Measurements from ENCODE around the gene KCTD16.

The KCTD16 gene

DNA sequence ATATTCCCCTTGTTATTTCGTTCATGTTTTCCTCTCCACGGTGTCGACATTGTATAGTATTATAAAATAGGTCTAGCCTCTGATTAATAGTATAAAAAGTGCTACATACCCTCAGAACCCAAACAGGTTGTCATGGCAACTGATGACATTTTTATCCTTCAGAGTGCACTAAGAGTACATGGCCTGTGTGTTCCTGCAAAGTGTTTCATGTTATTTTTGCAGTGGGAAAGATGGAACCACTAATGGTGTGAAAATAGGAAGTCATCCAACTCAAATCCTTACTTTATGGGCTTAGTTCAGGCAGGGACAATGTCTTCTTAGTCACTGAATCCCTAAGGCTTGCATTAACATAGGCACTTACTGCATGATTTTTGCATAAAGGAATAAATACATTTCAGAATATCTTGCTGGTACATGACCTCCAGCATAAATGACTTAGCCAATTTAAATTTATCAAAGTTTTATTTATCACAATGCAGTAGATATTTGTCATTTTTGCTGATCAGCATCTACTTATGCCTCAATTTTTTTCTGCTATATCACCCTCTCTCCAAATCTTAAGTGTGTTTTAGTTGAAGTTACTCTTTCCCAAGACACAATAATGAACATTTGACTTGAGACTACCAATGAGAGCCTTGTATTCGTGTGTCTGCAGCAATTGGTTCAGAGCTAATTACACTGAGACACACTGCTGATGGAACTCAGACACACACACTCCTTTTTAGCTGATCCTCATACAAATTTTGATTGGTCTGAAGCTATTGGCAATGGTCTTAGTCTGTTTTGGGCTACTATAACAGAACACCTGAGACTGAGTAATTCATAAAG, 243.7 kb downstream of the KCTD16 start:
- DNase-seq, result no peak

DNA sequence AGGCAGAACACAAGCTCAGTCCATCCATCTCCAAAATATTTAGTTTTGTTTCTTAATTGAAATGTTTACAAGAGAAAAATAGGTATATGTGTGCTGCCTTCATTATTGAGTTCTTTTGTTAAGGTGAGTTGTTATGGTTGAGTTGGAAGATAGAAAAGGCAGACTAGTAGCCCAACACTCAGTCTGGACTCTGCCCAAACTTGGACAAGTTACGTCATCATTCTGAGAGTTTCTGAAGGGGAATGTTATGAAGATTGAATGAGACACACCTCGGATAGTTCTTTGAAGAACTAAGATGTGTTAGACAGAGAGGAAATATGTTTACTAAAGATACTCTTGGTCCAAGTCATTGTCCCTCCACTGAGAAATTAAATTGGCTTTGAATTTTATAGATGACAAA, 245.5 kb downstream of the KCTD16 start:
- DNase-seq, result no peak

DNA sequence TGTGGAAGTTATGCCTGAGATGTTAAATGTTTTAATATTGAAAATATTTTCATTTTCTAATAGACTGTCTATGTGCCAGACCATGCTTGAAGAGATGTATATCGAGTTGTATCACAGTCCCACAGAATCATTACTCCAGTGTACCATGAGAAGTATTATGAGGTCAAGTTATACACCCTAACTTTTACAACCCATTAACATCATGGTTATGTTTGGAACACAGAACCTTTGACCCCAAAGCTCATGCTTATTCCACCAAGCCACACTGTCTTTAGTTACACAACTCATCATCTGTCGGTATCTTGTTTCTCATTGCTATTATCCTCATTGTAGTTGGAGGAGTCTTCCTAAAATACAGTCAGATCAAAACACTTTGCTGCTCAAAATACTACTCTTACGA, 248.0 kb downstream of the KCTD16 start:
- DNase-seq, result no peak

DNA sequence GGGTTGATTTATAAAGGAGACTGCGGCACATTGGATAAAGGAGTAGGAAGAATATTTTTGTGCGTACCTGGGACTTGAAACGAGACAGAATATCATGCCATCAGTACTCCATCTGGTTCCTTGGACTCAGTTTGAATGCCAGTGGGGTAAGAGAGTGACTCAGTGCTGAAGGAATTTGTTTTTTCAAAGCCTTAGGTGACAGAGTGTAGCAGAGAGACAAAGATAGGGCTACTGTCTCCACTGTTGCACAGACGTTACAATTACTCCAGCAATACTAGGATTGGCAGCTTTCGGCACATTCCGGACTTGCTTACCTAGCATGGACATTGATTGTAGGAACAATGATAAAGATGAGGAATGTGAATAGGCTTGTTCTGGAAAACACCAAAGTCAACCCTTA, 250.7 kb downstream of the KCTD16 start:
- no peak for DNase-seq

DNA sequence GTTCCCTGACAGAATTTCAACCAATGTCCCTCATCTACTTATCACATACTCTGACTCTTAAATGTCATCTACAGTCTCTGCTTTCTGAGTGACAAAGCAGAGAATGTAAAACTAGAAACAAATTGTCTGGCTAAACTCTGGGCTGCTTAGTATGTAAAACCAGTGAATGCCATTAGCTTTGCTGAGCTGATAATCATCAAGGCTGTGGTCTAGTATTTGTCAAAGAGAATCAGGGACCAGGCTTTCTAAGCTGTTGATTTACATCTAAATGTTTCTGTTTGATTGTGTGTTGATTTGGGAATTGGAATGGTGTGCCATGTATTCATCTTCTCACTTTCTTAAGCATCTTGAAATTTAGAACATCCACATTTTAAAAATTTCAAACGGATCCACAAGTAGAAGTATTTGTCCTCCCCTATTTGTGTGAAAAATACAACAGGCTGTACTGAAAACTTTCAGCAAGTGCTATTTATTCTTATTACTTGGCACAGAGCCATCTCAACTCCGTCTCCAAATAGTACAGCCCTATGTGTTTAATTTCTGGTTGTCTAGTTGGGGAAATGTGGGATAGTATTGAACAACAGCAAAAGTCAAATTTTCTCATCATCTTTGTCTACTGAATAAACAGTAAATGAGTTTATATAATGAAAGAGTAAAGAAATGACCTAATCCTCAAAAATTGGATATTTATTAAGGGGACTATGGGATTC, 251.5 kb downstream of the KCTD16 start:
- no peak for DNase-seq

DNA sequence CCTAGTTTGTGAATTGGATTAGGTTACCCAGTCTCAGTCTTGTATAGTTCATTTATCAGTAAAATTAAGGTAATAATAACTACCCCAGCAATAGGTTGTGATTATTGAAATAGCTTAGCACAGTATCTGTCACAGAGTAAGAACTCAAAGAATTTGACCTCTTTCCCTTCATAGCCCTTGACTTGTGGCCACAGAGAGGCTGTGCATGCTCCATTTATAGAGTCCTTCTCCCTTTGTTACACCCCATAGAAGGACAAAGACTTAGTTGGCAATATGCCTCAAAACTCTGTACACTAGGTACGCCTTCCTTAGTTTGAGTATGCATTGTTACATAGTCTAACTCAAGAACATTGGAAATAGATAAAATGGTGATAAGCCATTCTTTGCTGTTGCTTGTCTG, 257.2 kb downstream of the KCTD16 start:
- no peak for DNase-seq

DNA sequence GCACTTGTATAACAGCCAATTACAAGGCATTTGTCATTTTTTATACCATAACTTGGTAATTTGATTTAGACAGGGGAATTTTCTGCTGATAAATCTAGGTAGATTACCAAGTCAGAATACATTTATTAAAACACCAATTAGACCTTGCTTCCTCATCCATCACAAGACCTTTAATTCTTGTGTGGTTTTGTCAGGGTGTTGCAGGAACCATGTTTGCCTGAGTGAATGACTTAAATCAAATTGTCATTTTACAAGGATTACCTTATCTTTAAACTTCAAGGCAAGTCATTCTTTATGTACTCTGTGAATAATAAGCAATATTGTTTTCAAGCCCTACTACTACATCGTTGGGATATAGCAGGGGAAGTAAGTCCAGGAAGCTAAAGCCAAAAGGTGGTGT, 257.7 kb downstream of the KCTD16 start:
- DNase-seq, result no peak

DNA sequence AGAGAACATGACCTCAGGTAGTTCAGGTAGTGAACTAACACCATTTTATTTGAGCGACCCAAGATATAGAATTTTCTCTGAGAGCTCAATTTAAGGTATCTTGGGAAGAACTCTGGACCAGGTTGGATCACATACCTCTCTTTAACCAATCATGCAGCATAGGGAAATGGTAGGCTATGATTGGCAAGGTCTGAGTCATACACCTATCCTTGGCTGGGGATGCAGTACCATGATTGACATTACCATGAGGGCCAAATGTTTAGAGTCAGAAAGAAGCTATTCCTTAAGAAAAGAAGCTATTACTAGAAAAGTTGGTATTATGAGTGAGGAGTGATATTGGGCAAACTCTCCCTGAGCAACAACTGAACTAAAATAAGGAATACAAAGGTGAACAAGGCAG, 258.7 kb downstream of the KCTD16 start:
- DNase-seq, result no peak

DNA sequence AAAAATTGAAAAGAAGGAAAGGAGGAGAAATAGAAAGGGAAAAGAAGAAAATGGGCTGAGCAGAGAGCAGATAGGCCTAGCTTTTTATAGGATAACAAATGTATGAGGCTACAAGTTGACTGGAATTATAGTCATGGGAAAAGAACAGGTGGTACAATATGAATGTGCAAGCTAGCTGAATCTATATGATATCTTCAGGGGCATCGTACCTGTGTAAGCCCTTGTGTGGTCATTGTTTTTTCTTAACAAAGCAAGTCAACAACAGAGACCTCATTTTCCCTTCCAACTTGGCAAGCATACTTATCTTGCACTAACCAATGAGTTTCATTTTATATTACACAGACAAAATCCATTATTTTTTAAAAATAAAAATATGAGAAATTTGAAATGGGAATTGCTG, 259.2 kb downstream of the KCTD16 start:
- no peak for DNase-seq

DNA sequence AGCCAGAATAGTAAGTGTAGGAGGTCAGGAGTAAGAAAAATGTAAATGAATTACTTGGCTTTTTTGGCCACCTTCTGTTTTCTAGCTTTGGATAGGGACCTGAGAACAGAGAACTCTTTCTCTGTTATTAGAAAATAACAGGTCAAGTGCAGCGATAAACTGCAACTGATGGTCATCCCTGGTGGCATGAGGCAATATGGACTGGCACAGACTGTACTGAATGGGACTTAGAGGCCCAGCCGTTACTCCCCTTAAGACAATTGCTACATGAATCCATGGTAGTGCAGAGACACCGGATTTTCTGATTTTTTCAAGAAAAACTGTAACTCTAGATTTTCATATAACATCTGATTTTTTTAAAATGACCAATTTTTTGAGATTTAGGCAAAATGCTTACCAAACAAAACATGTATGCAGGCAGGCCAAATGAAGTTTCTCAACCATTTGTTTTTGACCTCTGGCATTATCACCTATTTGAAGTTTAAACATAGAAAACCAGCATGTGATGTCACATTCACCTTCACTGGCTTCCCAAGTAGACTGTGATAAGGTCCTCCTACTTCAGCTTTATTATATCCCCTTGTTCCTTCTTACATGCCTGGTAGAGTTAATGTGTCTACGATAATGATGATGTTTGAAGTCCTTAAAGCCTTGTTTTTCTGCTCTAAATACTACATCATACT, 262.6 kb downstream of the KCTD16 start:
- no peak for DNase-seq

DNA sequence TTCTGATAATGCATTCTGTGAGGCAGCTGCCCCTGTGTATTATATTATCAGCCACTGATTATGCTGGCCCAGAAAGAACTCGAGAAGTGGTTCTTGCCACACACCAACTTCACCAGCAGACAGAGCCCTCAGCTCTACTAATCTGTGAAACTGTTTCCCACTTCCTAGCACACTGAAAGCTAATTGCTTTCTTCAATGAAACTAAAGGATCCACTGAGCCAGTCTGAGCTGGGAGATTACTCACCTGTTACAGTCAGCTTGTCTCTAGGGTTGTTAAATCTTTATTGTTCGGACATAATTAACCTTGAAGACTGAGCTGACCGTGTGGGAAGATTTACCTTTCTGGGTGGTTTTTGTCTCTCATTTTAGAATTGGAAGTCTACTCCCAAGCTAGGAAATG, 263.2 kb downstream of the KCTD16 start:
- no peak for DNase-seq

DNA sequence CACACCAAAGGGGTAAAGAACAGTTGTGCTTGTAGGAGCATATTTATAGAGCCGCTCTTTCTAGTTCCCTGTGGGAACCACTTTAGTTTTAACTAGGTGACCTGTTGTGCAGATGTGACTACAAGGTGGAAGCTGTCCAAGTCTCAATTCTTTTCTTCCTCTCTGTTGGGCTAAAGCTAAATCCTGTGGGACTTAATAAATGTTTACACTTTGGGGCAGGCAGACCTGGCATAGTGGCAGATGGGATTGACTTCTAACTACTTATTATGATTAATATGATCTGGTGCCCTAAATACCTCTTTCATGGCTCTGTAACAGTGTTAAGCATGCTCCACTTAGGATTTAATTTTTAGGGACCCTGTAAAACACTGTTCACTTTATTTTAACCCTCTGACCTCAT, 265.3 kb downstream of the KCTD16 start:
- no peak for DNase-seq

DNA sequence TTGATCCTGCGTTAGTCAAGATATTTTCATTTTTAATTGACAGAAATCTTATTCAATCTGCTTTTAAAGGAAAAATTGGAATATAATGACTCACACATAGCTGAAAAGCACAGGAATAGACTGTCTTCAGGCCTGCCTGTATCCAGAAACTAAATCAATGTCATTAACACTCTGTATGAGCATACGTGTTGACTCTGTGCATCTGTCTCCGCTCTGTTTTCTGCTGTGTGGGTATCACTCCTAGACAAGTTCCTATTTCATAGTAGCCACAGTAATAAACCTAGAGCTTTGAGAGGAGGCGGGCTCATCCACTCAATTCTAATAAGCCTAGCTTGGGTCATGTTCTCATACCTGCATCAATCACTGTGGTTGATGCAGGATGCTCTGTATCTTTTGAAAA, 267.6 kb downstream of the KCTD16 start:
- no peak for DNase-seq

DNA sequence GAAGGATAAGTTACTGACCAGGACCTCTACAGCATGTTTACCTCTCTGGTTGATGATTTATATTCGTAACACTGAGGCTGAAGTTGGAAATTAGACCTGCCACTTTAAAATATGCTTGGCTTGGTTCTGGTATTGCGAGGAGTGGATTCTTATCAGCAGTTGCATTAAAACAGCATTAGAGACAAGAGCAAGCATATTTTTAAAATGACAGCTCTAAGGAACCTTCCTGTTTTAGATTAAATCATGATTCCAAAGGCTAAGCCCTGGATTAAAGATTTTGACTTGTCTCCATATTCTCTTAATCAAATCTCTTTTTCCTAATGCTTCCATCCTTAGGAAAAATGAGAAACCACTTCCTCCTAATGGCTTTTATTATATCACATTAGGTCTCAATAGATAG, 277.8 kb downstream of the KCTD16 start:
- DNase-seq, result no peak

DNA sequence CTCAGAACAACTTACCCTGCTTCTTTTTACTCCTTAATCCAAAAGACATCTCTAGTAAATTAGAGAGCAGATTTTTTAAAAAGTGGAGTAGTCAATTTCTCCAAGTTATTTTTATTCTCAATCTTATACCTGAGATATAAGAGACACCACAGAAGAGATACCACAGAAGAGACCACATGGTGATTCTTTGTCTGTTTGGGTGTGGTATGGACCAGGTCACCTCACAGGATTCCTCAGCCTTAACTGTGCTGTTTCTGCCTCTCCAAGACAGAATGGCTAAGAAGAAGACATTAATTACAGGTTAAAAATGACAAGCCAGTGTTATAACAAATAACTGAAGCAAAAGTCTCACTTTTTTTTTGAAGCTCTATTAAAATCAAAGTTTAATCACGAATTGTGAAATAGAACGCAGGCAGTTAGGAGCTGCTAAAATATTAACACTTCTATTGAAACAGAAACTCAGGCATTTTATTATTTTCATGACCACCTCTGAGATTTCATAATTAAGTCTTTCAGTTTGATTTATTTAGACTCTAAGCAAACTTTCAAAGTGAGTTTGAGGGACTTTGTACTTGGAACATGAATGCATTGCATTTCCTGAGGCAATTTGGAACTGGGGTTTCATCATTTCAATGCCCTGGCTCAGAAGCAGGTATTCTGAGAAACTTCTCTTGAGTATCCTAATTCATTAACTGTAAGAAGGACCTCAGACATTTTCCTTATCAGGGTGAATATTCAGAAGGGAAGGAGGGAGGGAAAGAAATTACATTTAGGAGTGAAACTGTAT, 280.7 kb downstream of the KCTD16 start:
- no peak for DNase-seq

DNA sequence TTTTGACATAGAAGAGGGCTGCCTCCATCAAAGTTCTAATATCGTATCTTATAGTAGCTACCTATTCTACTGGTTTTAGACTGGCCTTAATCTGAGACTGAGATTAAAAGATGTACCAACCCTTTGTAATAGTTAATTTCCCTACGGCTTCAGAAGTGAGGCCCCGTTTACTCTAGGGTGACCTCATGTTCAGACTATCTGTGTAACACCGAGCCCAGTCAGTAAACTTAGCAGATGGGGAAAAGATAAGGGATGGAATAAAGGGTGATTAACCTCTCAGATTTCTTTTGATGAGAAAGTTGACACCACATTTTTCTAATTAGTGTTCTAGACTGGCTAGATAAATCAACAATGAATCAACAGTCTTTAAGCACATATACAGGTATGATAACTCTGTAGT, 283.1 kb downstream of the KCTD16 start:
- no peak for DNase-seq

DNA sequence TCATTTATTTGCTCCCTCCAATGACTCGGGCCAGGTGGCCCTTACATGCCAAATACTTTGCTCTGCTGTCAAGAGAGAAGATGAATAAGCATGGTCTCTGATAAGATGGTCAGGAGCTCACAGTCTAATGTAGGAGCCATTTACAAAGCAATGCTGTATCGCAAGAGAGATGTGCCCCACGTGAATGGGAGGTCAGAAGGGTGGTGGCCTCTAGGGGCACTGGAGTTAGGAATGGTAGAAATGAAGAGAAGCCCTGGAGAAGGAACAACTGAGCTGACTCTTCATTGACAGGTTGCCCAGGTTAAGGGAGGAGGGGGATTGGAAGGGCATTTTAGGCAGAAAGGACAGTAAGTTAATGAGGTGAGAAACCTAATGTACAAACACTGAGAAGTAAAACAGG, 286.5 kb downstream of the KCTD16 start:
- no peak for DNase-seq

DNA sequence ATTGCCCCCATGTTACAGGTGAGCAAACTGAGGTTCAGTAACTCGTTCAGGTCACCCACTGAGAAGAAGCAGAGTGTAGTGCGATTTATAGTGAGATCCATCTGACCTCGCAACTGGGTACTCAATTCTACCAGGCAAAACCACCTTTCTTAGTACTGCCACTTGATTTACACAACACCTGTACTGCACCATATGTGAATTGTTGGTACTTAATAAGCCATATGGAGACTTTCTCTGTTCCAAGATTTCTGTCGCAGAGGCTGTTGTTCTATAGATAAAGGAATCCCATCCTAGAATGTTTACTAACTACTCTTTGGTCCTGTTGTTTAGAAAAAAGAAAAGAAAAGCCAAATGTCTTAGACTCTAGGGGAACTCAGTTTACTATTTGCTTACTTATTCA, 287.5 kb downstream of the KCTD16 start:
- DNase-seq, result no peak

DNA sequence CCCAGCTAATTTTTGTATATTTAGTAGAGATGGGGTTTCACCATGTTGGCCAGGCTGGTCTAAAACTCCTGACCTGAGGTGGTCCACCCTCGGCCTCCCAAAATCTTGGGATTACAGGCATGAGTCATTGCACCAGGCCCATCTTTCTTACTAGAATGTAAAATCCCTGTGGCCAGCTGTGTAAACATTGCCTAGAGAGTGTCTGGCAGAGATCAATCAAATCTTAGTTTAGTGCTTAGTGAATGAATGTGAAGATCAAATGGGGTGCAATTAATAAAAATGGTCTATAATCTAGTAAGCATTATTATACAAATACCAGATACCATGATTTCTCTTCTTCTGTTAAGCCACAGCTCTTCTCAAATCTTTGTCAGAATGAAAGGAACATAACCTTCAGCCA, 289.9 kb downstream of the KCTD16 start:
- DNase-seq, result no peak

DNA sequence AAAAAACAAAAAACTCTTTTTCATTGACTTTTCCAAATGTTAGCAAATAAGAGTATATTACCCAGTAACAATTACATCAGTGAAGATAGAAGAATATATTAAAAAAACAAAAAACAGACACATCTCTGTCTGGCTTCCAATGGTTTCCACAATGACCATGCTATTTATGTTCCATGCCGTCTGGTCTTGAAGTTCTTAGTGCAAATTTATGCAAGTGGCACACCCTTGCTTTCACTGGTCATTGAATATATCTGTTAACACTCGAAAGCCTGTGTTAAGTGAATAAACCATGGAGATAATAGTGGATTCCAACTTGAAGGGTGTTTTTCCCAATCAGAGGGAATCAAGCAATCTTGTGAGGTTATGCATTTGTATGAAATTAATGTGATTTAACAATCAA, 291.9 kb downstream of the KCTD16 start:
- no peak for DNase-seq

DNA sequence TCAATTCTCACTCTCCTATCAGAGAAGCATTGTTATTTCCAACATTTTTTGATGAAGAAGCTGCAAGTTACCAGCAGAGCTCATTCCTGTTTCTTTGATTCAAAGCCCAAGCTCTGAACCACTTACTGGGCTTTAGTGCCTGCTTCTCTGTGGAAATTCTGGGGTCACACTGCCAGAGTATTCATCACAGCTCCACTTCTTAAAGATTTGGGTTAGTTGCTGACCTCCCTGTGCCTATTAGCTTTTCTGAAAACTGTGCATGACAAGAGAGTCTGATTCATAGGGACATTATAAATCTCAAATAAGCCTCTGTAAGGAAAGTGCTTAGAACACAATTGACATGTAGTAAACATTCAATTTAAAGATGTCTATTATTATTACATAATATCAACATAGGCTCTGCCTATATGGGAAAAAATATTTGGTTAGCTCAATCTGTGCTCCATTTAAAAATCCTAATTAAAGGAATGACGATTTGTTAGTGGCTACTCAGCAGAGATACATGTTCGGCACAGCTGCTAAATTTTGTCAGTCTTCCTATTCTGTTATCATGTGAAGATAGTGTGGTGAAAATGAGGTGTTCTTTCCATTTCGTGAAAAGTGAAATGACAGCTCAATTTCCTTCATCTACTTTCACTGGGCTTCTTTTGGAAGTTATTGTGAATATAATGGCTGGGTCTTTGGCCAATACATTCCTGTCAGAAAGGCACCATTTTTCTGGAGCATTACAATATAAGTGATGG, 293.0 kb downstream of the KCTD16 start:
- no peak for DNase-seq

DNA sequence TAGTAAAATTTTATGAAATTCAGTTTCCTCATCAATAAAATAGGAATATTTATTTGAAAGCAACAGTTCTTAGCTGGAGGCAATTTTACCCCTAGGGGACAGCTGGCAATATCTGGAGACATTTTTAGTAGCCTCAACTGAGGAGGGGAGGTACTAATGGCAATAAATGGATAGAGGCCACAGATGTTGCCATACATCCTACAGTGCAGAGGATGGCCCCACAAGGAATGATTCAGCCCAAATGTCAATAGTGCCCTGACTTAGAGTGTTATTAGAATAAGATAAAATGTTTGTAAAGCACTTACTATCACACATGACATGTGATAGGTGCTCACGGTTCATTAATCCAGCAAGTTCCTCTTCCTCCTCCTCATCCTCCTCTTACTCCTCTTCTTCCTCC, 293.6 kb downstream of the KCTD16 start:
- DNase-seq, result no peak
